ENCODE results near the gene NANOS2.

The NANOS2 gene

GRCh38 chr19:45917421-45918091, 3.0 kb upstream of the NANOS2 start:
- no peak for DNase-seq (ENCODE audit: low read depth)
- no peak overlapping the region for H3K4me3 ChIP-seq (ENCODE audit: low read depth, low read length)

DNA sequence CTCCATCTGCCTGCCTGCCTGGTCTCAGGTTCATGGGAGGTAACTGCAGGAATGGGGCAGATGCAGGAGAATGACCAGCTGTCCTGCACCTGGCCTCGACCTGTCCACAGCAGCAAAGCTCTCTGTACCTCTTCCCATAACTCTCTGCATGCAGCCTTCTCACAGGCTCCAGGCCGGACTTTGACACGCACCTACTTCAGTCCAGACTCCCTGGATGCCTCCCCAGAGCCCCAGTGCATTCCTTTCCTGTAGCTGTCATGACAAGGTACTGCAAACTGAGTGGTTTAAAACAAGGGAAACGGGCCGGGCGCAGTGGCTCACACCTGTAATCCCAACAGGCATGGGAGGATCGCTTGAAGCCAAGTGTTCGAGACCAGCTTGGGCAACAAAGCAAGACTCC, 3.3 kb downstream of the NANOS2 start:
- no peak for TF ChIP-seq CTCF (conservative IDR thresholded peaks at IDR 0.05; ENCODE audit: low read depth, low read length)
- no peak for DNase-seq (ENCODE audit: low read depth)
- no peak overlapping the region for H3K4me3 ChIP-seq (ENCODE audit: low read depth, low read length)

More at GRCh38 chr19:45917421-45918091, 3.0 kb upstream of the NANOS2 start:
- TF ChIP-seq CTCF (conservative IDR thresholded peaks at IDR 0.05; ENCODE audit: low read depth, low read length) = no peak

- TF ChIP-seq CTCF (conservative IDR thresholded peaks at IDR 0.05; ENCODE audit: low read depth, low read length) = no peak
- no peak for DNase-seq (ENCODE audit: low read depth)
- no peak overlapping the region for H3K4me3 ChIP-seq (ENCODE audit: low read depth, low read length)
Observed at GRCh38 chr19:45908956-45909355, 5.6 kb downstream of the NANOS2 start.

- no peak for TF ChIP-seq CTCF (conservative IDR thresholded peaks at IDR 0.05; ENCODE audit: low read depth, low read length)
- H3K4me3 ChIP-seq (ENCODE audit: low read depth, low read length) = no peak overlapping the region
- no peak for DNase-seq (ENCODE audit: low read depth)
Observed at GRCh38 chr19:45906221-45906620, 8.4 kb downstream of the NANOS2 start.

DNA sequence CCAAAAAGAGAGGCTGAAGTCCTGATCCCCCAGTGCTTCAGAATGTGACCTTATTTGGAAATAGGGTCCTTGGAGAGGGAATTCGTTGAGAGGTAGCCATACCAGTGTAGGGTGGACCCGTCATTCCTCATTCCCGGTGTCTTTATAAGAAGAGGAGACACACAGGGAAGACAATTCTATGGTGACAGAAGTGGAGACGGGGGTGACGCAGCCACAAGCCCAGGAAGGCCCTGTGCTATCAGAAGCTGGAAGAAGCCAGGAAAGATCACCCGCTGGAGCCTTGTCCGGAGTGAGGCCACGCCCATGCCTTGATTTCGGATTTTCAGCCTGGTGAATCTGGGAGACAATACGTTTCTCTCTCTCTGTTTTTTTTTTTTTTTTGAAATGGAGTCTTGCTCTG, 9.6 kb downstream of the NANOS2 start:
- H3K4me3 ChIP-seq (ENCODE audit: low read depth, low read length) = no peak overlapping the region
- TF ChIP-seq CTCF (conservative IDR thresholded peaks at IDR 0.05; ENCODE audit: low read depth, low read length) = no peak
- no peak for DNase-seq (ENCODE audit: low read depth)

GRCh38 chr19:45902651-45903625, 11.6 kb downstream of the NANOS2 start:
- TF ChIP-seq CTCF (conservative IDR thresholded peaks at IDR 0.05; ENCODE audit: low read depth, low read length) = no peak
- H3K4me3 ChIP-seq (ENCODE audit: low read depth, low read length) = peak overlapping the region; percentile 80
- DNase-seq (ENCODE audit: low read depth) = peak; percentile 98

All from choroid plexus epithelial cell (primary cell).